K562 (cell line): ENCODE measurements around the gene UCP1. TPM values are rescaled to one million over a fixed set of nuclear protein-coding genes. Genes with fewer than 3 reads are reported as not detected.
A peak's percentile ranks its signal among the peaks of the same experiment; 100 is the strongest.
"Not testable (repeated sequence)": the region's sequence is repeated elsewhere in the genome, so short reads cannot be mapped to it uniquely, and the experiment has no call there.

ENCODE experiments used
- ATAC-seq: fragments of 200-7000 bp; cut with Tn5 transposase; 3 replicates; pipeline ENCODE4 v1.9.1; 2020; ENCODE audit warnings: moderate library complexity
- BruUV-seq: library from RNA; stranded (reverse); fragments of 400-500 nt; replicated peaks from 2 replicates; lab custom pipeline; 2021; lab: Mats Ljungman, UMichigan
- CTCF ChIA-PET: fragments of 300-600 bp; formaldehyde crosslinking; extraction: SDS; loops from one replicate; lab custom pipeline; 2021; ENCODE audit warnings: low intra/inter-chr PET ratio; lab: Yijun Ruan, JAX
- POLR2A ChIA-PET: fragments of 300-600, 350-650 bp; sonication (Branson Sonifier 250); formaldehyde crosslinking; extraction: SDS; loops from one replicate; lab custom pipeline; 2021; ENCODE audit warnings: antibody characterized with exemption, inconsistent platforms; lab: Yijun Ruan, JAX
- DNase-seq, 4 experiments: peaks; one replicate each; pipeline versions ENCODE4 v3.0.0 to v3.0.0-alpha.2; 2011 to 2018; ENCODE audit warnings: low spot score in 3 of 4, mixed read lengths in 3 of 4; ENCODE audit errors: extremely low read depth in 1 of 4
- FAIRE-seq: peaks from 2 replicates; lab custom pipeline; 2011; peaks lifted over from hg19 to GRCh38; lab: Jason Lieb, UNC
- H2AFZ ChIP-seq: 2 replicates; pipeline ENCODE4 v1.6.0; 2011; ENCODE audit warnings: low read depth, low read length, control low read depth, inconsistent platforms
- H3K27ac ChIP-seq: fragments of 200-600 bp; 3 replicates; pipeline ENCODE4 v1.8.0; 2011; ENCODE audit warnings: low read depth, mild to moderate bottlenecking, control low read depth, inconsistent platforms, low read length, moderate library complexity, mixed read lengths; ENCODE audit errors: extremely low read depth
- H3K27me3 ChIP-seq, 2 experiments: fragments of 300-600 bp in 1 of 2; 2 replicates in 1 of 2; 3 replicates in 1 of 2; pipeline versions ENCODE4 v1.6.0 to v1.8.0; 2011; ENCODE audit warnings: inconsistent platforms in 2 of 2, low read length in 2 of 2, mild to moderate bottlenecking in 1 of 2, mixed read lengths in 1 of 2, moderate library complexity in 1 of 2; ENCODE audit not compliant: control insufficient read depth in 2 of 2, insufficient read depth in 2 of 2
- H3K36me3 ChIP-seq: fragments of 300-600 bp; 3 replicates; pipeline ENCODE4 v1.8.0; 2011; ENCODE audit warnings: mild to moderate bottlenecking, low read length, inconsistent platforms; ENCODE audit not compliant: control insufficient read depth, insufficient read depth
- H3K4me1 ChIP-seq, 2 experiments: fragments of 200-600 bp in 1 of 2; replicated peaks in 1 of 2; 2 replicates in 1 of 2; 3 replicates in 1 of 2; pipeline versions ENCODE4 v1.5.1 to v1.8.0; 2011; ENCODE audit warnings: inconsistent platforms in 2 of 2, low read length in 2 of 2, mild to moderate bottlenecking in 1 of 2, mixed read lengths in 1 of 2, moderate library complexity in 1 of 2; ENCODE audit not compliant: control insufficient read depth in 2 of 2, insufficient read depth in 2 of 2
- H3K4me2 ChIP-seq: 2 replicates; pipeline ENCODE4 v1.6.1; 2011; ENCODE audit warnings: low read length, control low read depth, inconsistent platforms, mixed read lengths; ENCODE audit not compliant: insufficient read depth
- H3K4me3 ChIP-seq: fragments of 200-600 bp; sonication (generic), shearing (Covaris generic); 2 replicates; pipeline ENCODE4 v1.5.1; 2016; ENCODE audit warnings: control low read depth, inconsistent platforms
- H3K79me2 ChIP-seq: fragments of 200-600 bp; 3 replicates; pipeline ENCODE4 v1.8.0; 2011; ENCODE audit warnings: low read length, inconsistent platforms; ENCODE audit not compliant: control insufficient read depth, insufficient read depth
- H3K9ac ChIP-seq, 2 experiments: 2 replicates each; pipeline versions ENCODE4 v1.6.0 to v1.6.1; 2011; ENCODE audit warnings: low read depth in 2 of 2, low read length in 2 of 2, control low read depth in 1 of 2, inconsistent platforms in 1 of 2, mild to moderate bottlenecking in 1 of 2, mixed read lengths in 1 of 2; ENCODE audit not compliant: insufficient read depth in 1 of 2
- H3K9me1 ChIP-seq: one replicate; pipeline ENCODE4 v1.6.0; 2011; ENCODE audit warnings: inconsistent platforms, mild to moderate bottlenecking, low read length, moderate library complexity; ENCODE audit not compliant: control insufficient read depth, insufficient read depth
- H3K9me3 ChIP-seq: replicated peaks from 2 replicates; pipeline ENCODE4 v1.5.1; 2011; ENCODE audit warnings: low read depth, low read length, inconsistent platforms; ENCODE audit not compliant: control insufficient read depth, insufficient read depth
- H4K20me1 ChIP-seq: replicated peaks from 2 replicates; pipeline ENCODE4 v1.6.1; 2011; ENCODE audit warnings: low read length, inconsistent platforms, mixed read lengths; ENCODE audit not compliant: control insufficient read depth, insufficient read depth
- ZNF146 ChIP-seq: IDR thresholded peaks from one replicate; pipeline ENCODE4 v1.6.1; 2018; ENCODE audit warnings: missing compliant biosample characterization; ENCODE audit not compliant: unreplicated experiment
- WGBS: fragments of 100-300 bp; shearing (Covaris generic); methylation state at CpG from one replicate; pipeline ENCODE4 v1.1.6; 2016; ENCODE audit warnings: low coverage, mixed read lengths; ENCODE audit not compliant: insufficient coverage; ENCODE audit errors: missing lambda C conversion rate; 5-methylcytosine and 5-hydroxymethylcytosine counted together
- in situ Hi-C: fragments of 300-500 bp; cut with MboI; formaldehyde crosslinking; loops from 4 replicates; pipeline ENCODE4 v1.15.0; 2018; ENCODE audit warnings: inconsistent platforms, mixed read lengths
- intact Hi-C: fragments of 100-400 bp; cut with micrococcal nuclease; formaldehyde crosslinking; loops from 2 replicates; pipeline ENCODE4 v1.14.2; 2022
- polyA plus RNA-seq, 8 experiments: library from polyadenylated mRNA; depleted of rRNA in 4 of 8; stranded (reverse) in 5 of 8; unstranded in 3 of 8; fragments of >200 nt; fragmentation: Nextera tagmentation in 2 of 8; fragmentation: Illumina TruSeq in 1 of 8; extraction: Ambion mirVana in 2 of 8; extraction: Trizol in 1 of 8; gene quantifications; 2 replicates each; pipeline versions ENCODE4 v1.2.1 to v1.2.3, GENCODE V29; 2011 to 2014; ENCODE audit warnings: inconsistent platforms in 1 of 8, missing spikeins in 1 of 8
- small RNA-seq: library from RNA; depleted of rRNA; stranded (forward); fragments of <200 nt; gene quantifications from one replicate; pipeline ENCODE3, GENCODE V24; 2014
- total RNA-seq, 7 experiments: library from RNA; depleted of rRNA in 6 of 7; stranded (reverse); fragments of >200 nt in 6 of 7; fragmentation: Illumina TruSeq in 2 of 7; extraction: Trizol in 2 of 7; gene quantifications; 2 replicates each; pipeline versions ENCODE4 v1.2.1 to v1.2.3, GENCODE V29; 2011 to 2021; ENCODE audit warnings: low replicate concordance in 1 of 7

The UCP1 gene
- total and polyA plus RNA-seq, 9 of the 15 experiments (the other 6 are each of a cell fraction or from before 2014, with no cell fraction given): not detected

DNA sequence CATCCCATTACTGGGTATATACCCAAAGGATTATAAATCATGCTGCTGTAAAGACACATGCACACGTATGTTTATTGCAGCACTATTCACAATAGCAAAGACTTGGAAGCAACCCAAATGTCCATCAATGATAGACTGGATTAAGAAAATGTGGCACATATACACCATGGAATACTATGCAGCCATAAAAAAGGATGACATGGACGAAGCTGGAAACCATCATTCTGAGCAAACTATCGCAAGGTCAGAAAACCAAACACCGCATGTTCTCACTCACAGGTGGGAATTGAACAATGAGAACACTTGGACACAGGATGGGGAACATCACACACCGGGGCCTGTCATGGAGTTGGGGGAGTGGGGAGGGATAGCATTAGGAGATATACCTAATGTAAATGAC lies 55.0 kb downstream of the UCP1 start:
- H2AFZ ChIP-seq, H3K79me2 ChIP-seq, H3K4me3 ChIP-seq, H3K9ac ChIP-seq, H3K27me3 ChIP-seq, BruUV-seq, POLR2A ChIA-PET, H3K36me3 ChIP-seq, H3K9me3 ChIP-seq, H3K4me1 ChIP-seq, H3K9me1 ChIP-seq, CTCF ChIA-PET, in situ Hi-C loops, intact Hi-C loops, ATAC-seq, FAIRE-seq, H3K27ac ChIP-seq, H3K4me2 ChIP-seq, H4K20me1 ChIP-seq, DNase-seq: not testable (repeated sequence)
- WGBS: 4% methylated on average over 3 of the region's 5 CpGs
- TF ChIP-seq ZNF146: peak; percentile 58

Small RNA genes within 50 kb of the gene (small RNA-seq; reads per million reads assigned to genes)
- gene AC108019.1 (not detected), gene RN7SL152P (not detected)

Other genes starting within 250 kb of the UCP1 start
- 16.7 and 16.8 TPM in 2 replicates for gene SCOC, start 195.3 kb downstream of the UCP1 start, total RNA-seq (2014; rRNA removed)
- 53.7 and 59.5 TPM in 2 replicates for gene SCOC, start 195.3 kb downstream of the UCP1 start, total RNA-seq (2014; rRNA removed; fragmentation: Illumina TruSeq; extraction: Trizol)
- 36.9 and 39.9 TPM in 2 replicates for gene SCOC, start 195.3 kb downstream of the UCP1 start, total RNA-seq (2015; rRNA removed; fragmentation: Illumina TruSeq; extraction: Trizol)
- gene SCOC, start 195.3 kb downstream of the UCP1 start, total RNA-seq (2021): 32.3 and 38.0 TPM in 2 replicates
- 10.9 and 51.1 TPM in 2 replicates for gene SCOC, start 195.3 kb downstream of the UCP1 start, polyA plus RNA-seq (2011; rRNA removed)
- gene SCOC, start 195.3 kb downstream of the UCP1 start, polyA plus RNA-seq (2014; fragmentation: Illumina TruSeq; extraction: Trizol): 35.1 and 46.7 TPM in 2 replicates
- gene SCOC, start 195.3 kb downstream of the UCP1 start, polyA plus RNA-seq (2014; fragmentation: Nextera tagmentation; extraction: Ambion mirVana): 100 to 1,000 TPM in 1 of 2 experiments, 10 to 100 TPM in 1; 93.6 to 110 TPM
- gene SCOC, start 195.3 kb downstream of the UCP1 start, polyA plus RNA-seq (2014; rRNA removed): 38.5 and 38.9 TPM in 2 replicates
- gene CLGN, start 141.3 kb downstream of the UCP1 start, total RNA-seq (2014; rRNA removed): 1.9 TPM in 2 replicates
- gene CLGN, start 141.3 kb downstream of the UCP1 start, total RNA-seq (2014; rRNA removed; fragmentation: Illumina TruSeq; extraction: Trizol): 3.5 and 3.6 TPM in 2 replicates
- 2.6 and 3.2 TPM in 2 replicates for gene CLGN, start 141.3 kb downstream of the UCP1 start, total RNA-seq (2015; rRNA removed; fragmentation: Illumina TruSeq; extraction: Trizol)
- gene CLGN, start 141.3 kb downstream of the UCP1 start, total RNA-seq (2021): 2.2 and 2.7 TPM in 2 replicates
- 0.11 and 0.22 TPM in 2 replicates for gene CLGN, start 141.3 kb downstream of the UCP1 start, polyA plus RNA-seq (2011; rRNA removed)
- gene CLGN, start 141.3 kb downstream of the UCP1 start, polyA plus RNA-seq (2014; fragmentation: Illumina TruSeq; extraction: Trizol): 3.0 and 3.4 TPM in 2 replicates
- gene CLGN, start 141.3 kb downstream of the UCP1 start, polyA plus RNA-seq (2014; fragmentation: Nextera tagmentation; extraction: Ambion mirVana): 1 to 10 TPM; 2.7 to 2.8 TPM
- 2.3 and 2.9 TPM in 2 replicates for gene CLGN, start 141.3 kb downstream of the UCP1 start, polyA plus RNA-seq (2014; rRNA removed)
- not detected in 2 replicates for gene MGAT4D, start 70.7 kb downstream of the UCP1 start, total RNA-seq (2014; rRNA removed)
- gene MGAT4D, start 70.7 kb downstream of the UCP1 start, total RNA-seq (2014; rRNA removed; fragmentation: Illumina TruSeq; extraction: Trizol): not detected in 2 replicates
- gene MGAT4D, start 70.7 kb downstream of the UCP1 start, total RNA-seq (2015; rRNA removed; fragmentation: Illumina TruSeq; extraction: Trizol): not detected in 2 replicates
- not detected in 2 replicates for gene MGAT4D, start 70.7 kb downstream of the UCP1 start, total RNA-seq (2021)
- not detected in 2 replicates for gene MGAT4D, start 70.7 kb downstream of the UCP1 start, polyA plus RNA-seq (2011; rRNA removed)
- gene MGAT4D, start 70.7 kb downstream of the UCP1 start, polyA plus RNA-seq (2014; fragmentation: Illumina TruSeq; extraction: Trizol): not detected in 2 replicates
- not detected for gene MGAT4D, start 70.7 kb downstream of the UCP1 start, polyA plus RNA-seq (2014; fragmentation: Nextera tagmentation; extraction: Ambion mirVana)
- gene MGAT4D, start 70.7 kb downstream of the UCP1 start, polyA plus RNA-seq (2014; rRNA removed): not detected in 2 replicates
- gene ELMOD2, start 44.8 kb downstream of the UCP1 start, total RNA-seq (2014; rRNA removed): 11.1 and 13.7 TPM in 2 replicates
- 23.3 and 27.6 TPM in 2 replicates for gene ELMOD2, start 44.8 kb downstream of the UCP1 start, total RNA-seq (2014; rRNA removed; fragmentation: Illumina TruSeq; extraction: Trizol)
- gene ELMOD2, start 44.8 kb downstream of the UCP1 start, total RNA-seq (2015; rRNA removed; fragmentation: Illumina TruSeq; extraction: Trizol): 20.8 and 22.9 TPM in 2 replicates
- 21.9 and 24.0 TPM in 2 replicates for gene ELMOD2, start 44.8 kb downstream of the UCP1 start, total RNA-seq (2021)
- 12.3 and 22.3 TPM in 2 replicates for gene ELMOD2, start 44.8 kb downstream of the UCP1 start, polyA plus RNA-seq (2011; rRNA removed)
- gene ELMOD2, start 44.8 kb downstream of the UCP1 start, polyA plus RNA-seq (2014; fragmentation: Illumina TruSeq; extraction: Trizol): 13.3 and 14.3 TPM in 2 replicates
- 10 to 100 TPM; 11.0 to 13.1 TPM for gene ELMOD2, start 44.8 kb downstream of the UCP1 start, polyA plus RNA-seq (2014; fragmentation: Nextera tagmentation; extraction: Ambion mirVana)
- 12.1 and 12.3 TPM in 2 replicates for gene ELMOD2, start 44.8 kb downstream of the UCP1 start, polyA plus RNA-seq (2014; rRNA removed)
- not detected in 2 replicates for gene TBC1D9, start 187.4 kb upstream of the UCP1 start, total RNA-seq (2014; rRNA removed)
- not detected in 2 replicates for gene TBC1D9, start 187.4 kb upstream of the UCP1 start, total RNA-seq (2014; rRNA removed; fragmentation: Illumina TruSeq; extraction: Trizol)
- gene TBC1D9, start 187.4 kb upstream of the UCP1 start, total RNA-seq (2015; rRNA removed; fragmentation: Illumina TruSeq; extraction: Trizol): not detected in 2 replicates
- gene TBC1D9, start 187.4 kb upstream of the UCP1 start, total RNA-seq (2021): 0.02 and 0.13 TPM in 2 replicates
- gene TBC1D9, start 187.4 kb upstream of the UCP1 start, polyA plus RNA-seq (2011; rRNA removed): not detected in 2 replicates
- gene TBC1D9, start 187.4 kb upstream of the UCP1 start, polyA plus RNA-seq (2014; fragmentation: Illumina TruSeq; extraction: Trizol): not detected in 2 replicates
- not detected for gene TBC1D9, start 187.4 kb upstream of the UCP1 start, polyA plus RNA-seq (2014; fragmentation: Nextera tagmentation; extraction: Ambion mirVana)
- not detected in 2 replicates for gene TBC1D9, start 187.4 kb upstream of the UCP1 start, polyA plus RNA-seq (2014; rRNA removed)